SKM-1 (cell line): ENCODE data around the gene PYCR2.
"Not testable (repeated sequence)": the region's sequence is repeated elsewhere in the genome, so short reads cannot be mapped to it uniquely, and the experiment has no call there.

ENCODE experiments used
- DNase-seq: peaks from one replicate; lab custom pipeline; 2025; ENCODE audit not compliant: unreplicated experiment; lab: John Stamatoyannopoulos, UW

The PYCR2 gene

GRCh38 chr1:225892307-225892706, 31.7 kb downstream of the PYCR2 start:
- no peak for DNase-seq

GRCh38 chr1:225891229-225891972, 32.6 kb downstream of the PYCR2 start:
- no peak for DNase-seq

- no peak for DNase-seq
These were observed 33.5 kb downstream of the PYCR2 start for GRCh38 chr1:225890346-225891228.

- DNase-seq, result no peak
These were observed 34.3 kb downstream of the PYCR2 start for GRCh38 chr1:225889743-225890142.

- DNase-seq, result no peak
These were observed 35.0 kb downstream of the PYCR2 start, which contains the start of gene LEFTY1 for GRCh38 chr1:225888898-225889601. LEFTY1 (minus strand) TSS chr1:225889146; CDS start chr1:225889066, 80 bp downstream.

- DNase-seq, result no peak
These were observed 35.7 kb downstream of the PYCR2 start for GRCh38 chr1:225888289-225888897.

- DNase-seq, result not testable (repeated sequence)
These were observed 36.3 kb downstream of the PYCR2 start for GRCh38 chr1:225887554-225888288.

- no peak for DNase-seq
These were observed 37.1 kb downstream of the PYCR2 start for GRCh38 chr1:225887030-225887314.

GRCh38 chr1:225886159-225887029, 37.7 kb downstream of the PYCR2 start:
- no peak for DNase-seq

- peak; percentile 92 for DNase-seq
These were observed 38.7 kb downstream of the PYCR2 start for GRCh38 chr1:225885336-225885735.

- DNase-seq, result no peak
These were observed 40.3 kb downstream of the PYCR2 start for GRCh38 chr1:225883616-225884265.

GRCh38 chr1:225882694-225883615, 41.1 kb downstream of the PYCR2 start:
- no peak for DNase-seq

GRCh38 chr1:225881959-225882693, 41.9 kb downstream of the PYCR2 start, which contains the start of gene TMEM63A:
TMEM63A (minus strand) TSS chr1:225882380; CDS start chr1:225877580, 4,800 bp downstream.
- peak; percentile 83 for DNase-seq

- peak; percentile 40 for DNase-seq
These were observed 42.7 kb downstream of the PYCR2 start for GRCh38 chr1:225881081-225881958.

GRCh38 chr1:225880636-225881035, 43.4 kb downstream of the PYCR2 start:
- DNase-seq, result no peak

- DNase-seq, result no peak
These were observed 43.8 kb downstream of the PYCR2 start for GRCh38 chr1:225880222-225880588.
